Neuron (in vitro differentiated cells): ENCODE data around the gene RBPJL.

Experiments used
- H2AFZ ChIP-seq: one replicate; pipeline ENCODE4 v1.6.1; 2013; ENCODE audit warnings: low read depth, mild to moderate bottlenecking, inconsistent platforms, low read length, moderate library complexity
- H3K27me3 ChIP-seq: one replicate; pipeline ENCODE4 v1.6.1; 2013; ENCODE audit warnings: low read length; ENCODE audit not compliant: insufficient read depth
- H3K36me3 ChIP-seq: one replicate; pipeline ENCODE4 v1.6.1; 2013; ENCODE audit warnings: low read length; ENCODE audit not compliant: insufficient read depth
- H3K4me1 ChIP-seq: one replicate; pipeline ENCODE4 v1.6.1; 2013; ENCODE audit warnings: low read length; ENCODE audit not compliant: insufficient read depth
- H3K4me3 ChIP-seq: 2 replicates; pipeline ENCODE4 v1.5.1; 2013; ENCODE audit warnings: mild to moderate bottlenecking, low read length, moderate library complexity
- H3K9me3 ChIP-seq: one replicate; pipeline ENCODE4 v1.6.1; 2013; ENCODE audit warnings: low read length

The RBPJL gene

DNA sequence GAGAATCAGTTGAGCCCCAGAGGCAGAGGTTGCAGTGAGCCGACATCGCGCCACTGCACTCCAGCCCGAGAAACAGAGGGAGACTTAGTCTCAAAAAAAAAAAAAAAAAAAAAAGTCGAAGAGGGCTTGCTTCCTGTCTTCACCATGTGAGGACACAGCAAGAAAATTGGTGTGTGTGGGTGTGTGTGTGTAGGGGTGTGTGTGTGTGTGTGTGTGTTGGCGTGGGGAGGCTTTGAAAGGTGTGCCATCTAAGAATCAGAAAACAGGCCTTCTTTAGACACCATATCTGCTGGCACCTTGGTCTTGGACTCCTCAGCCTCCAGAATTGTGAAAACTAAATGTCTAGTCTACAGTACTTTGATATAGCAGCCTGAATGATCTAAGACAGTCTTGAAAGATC is 6.9 kb upstream of the RBPJL start:
- Histone ChIP-seq H3K4me3 (no peak overlapping the region), H2AFZ (no peak overlapping the region), H3K27me3 (no peaks in the 10 kb centered on the region), H3K9me3 (peaks cover 2% of the 10 kb centered on the region), H3K36me3 (no peaks in the 10 kb centered on the region), H3K4me1 (no peaks in the 10 kb centered on the region)

DNA sequence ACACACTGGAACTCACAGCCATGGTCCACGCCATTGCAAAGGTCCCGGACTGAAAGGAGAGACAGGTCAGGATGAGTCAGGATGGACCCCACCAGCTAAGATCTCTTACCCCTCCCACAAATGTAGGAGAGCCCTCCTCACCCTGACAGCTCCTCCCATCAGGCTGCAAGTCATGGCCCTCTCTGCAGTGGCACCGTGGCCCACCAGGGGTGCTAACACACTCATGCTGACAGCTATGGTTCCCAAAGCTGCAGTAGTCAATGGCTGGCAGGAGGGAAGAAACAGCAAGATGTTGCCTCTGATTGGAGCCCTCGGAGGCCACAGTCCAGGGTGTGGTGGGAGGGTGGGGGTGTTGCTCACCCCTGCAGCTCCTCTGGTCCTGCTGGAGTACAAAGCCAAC is 5.7 kb upstream of the RBPJL start:
- no peaks in the 10 kb centered on the region for H3K27me3 ChIP-seq
- no peak overlapping the region for H3K4me3 ChIP-seq
- H3K4me1 ChIP-seq, result no peaks in the 10 kb centered on the region
- no peaks in the 10 kb centered on the region for H3K9me3 ChIP-seq
- no peak overlapping the region for H2AFZ ChIP-seq
- H3K36me3 ChIP-seq, result no peaks in the 10 kb centered on the region

DNA sequence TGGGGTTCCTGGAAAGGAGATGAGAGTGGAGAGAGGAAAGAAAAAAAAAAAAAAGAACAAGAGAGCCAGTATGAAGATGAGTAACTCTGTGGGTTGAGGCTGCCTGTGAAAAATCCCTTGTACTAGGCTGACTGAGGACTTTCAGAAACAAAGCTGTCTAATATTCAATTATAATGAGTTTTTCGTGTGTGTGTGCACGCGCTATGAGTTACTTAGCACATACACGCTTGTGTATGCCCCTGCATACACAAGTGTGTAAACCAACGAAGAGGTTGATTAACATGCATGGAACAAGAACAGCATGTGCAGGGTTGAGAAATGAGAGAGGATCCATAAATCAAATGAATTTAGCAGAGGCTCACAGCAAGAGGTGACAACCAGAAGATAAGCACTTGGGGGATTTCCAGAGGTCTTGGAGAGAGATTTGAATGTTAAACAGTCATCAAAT is 4.8 kb upstream of the RBPJL start:
- Histone ChIP-seq H3K27me3 (no peaks in the 10 kb centered on the region), H3K9me3 (no peaks in the 10 kb centered on the region), H3K4me1 (no peaks in the 10 kb centered on the region), H3K36me3 (no peaks in the 10 kb centered on the region), H3K4me3 (no peak overlapping the region), H2AFZ (no peak overlapping the region)

DNA sequence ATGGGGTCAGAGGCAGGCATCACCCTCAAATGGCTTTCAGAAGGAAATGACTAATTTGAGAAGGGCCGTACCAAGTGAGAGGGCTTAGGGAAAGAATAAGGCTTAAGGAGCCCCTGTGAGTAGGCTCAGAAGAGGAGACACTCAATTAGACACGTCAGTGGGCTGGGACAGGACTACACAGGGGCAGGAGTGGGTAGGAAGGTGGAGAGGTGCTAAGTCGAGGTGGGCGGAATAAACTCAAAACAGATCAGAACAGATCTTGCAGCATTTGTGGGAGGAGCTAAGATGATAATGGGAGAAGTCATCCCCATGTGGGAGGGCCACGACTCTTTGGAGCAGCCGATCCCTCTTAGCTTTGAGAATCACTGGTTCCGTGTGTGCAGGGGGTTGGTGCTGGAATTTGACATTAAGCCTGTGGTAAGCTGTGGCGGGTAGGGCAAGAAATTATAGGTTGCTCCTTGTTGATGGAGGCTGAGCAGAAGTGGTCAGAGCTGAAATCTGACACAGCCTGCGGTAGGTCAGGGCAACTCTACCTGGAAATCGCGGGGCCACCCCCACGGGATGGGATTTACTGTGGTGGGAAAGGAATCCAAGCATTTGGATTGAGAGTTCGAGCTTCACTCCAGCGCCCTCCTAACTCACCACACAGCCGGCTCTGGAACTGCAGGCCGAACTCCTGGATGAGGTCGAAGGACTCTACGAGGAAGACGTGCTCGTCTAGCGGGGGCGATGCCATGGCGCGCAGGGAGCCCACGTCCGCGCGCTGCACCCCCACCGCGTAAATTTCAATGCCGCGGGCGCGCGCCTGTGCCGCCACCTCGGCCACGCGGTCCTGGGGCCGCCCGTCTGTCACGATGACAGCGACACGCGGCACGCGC is 2.8 kb upstream of the RBPJL start:
- no peaks in the 10 kb centered on the region for H3K4me1 ChIP-seq
- no peaks in the 10 kb centered on the region for H3K9me3 ChIP-seq
- H3K27me3 ChIP-seq, result peaks cover 13% of the 10 kb centered on the region
- no peaks in the 10 kb centered on the region for H3K36me3 ChIP-seq
- no peak overlapping the region for H3K4me3 ChIP-seq
- H2AFZ ChIP-seq, result no peak overlapping the region

DNA sequence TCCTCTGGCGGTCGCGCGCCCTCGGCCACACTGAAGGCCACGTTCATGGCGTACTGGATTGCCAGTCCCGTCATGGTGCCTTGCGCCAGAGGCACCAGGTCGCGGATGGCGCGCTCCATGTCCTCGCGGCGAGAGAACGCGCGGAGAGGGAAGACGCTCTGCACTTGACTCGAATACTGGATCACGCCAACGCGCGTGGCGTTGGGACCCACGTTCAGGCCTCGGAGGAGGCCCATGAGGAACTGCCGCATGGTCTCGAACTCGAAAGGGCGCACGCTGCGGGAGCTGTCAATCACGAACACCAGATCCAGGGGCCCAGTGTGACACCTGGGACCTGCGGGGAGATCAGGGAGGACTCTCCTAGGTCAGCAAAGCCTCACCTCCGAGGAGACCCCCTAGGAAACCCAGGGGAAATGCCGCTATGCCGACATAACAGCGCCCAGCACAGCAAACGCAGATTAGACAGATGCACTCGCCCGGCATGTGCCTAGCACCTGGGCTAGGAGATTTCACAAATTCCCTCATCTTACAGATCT is 2.1 kb upstream of the RBPJL start:
- Histone ChIP-seq H2AFZ (no peak overlapping the region), H3K36me3 (no peaks in the 10 kb centered on the region), H3K9me3 (no peaks in the 10 kb centered on the region), H3K4me3 (no peak overlapping the region), H3K27me3 (peaks cover 19% of the 10 kb centered on the region), H3K4me1 (no peaks in the 10 kb centered on the region)

DNA sequence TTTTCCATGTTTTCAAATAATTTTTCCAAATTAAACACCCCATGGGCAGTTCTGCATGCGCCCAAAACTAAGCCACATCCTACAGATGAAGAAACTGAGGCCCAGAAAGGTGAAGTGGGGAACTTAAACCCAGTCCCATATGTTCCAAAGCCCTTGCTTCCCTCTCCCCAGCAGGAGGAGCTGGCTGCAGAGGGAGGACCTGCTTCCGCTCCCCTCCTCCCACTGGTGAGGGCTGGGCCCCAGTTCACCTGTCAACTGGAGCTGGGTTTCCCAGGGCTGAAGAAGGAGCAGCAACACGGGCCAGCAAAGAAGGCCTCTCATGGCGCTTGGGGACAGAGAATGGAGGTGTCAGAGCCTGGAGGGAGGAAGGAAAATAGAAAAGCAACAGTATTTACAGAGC is 1.4 kb upstream of the RBPJL start:
- no peaks in the 10 kb centered on the region for H3K36me3 ChIP-seq
- H3K27me3 ChIP-seq, result peaks cover 22% of the 10 kb centered on the region
- no peak overlapping the region for H3K4me3 ChIP-seq
- no peaks in the 10 kb centered on the region for H3K9me3 ChIP-seq
- H3K4me1 ChIP-seq, result no peaks in the 10 kb centered on the region
- no peak overlapping the region for H2AFZ ChIP-seq

DNA sequence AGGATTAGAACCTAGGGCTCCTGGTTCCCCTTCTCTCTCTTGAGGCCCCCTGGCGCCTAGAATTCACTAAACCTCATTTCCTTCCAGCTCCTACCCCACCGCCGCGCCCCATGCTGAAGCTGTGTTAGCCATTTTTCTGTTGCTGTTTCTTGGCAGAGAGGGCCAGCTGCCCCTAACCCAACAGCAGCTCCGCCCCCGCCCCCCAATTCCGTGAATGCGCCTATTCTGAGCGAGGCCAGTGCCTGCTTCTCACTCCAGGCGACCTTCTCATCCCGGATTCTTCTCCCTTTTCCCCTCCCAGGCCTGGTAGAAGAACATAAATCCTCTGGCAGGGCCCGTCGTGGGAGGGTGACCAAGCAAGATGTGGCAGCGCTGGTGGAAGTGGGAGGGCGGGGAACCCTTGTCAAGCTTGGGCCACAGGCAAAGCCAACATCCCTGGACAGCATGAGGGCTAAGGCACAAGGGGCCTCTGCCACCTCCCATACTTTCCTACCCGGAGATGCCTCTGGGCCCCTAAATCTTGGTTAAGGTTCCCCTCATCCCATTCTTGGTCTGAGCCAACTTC is 518 bp downstream of the RBPJL start:
- no peak overlapping the region for H2AFZ ChIP-seq
- H3K4me1 ChIP-seq, result no peaks in the 10 kb centered on the region
- H3K27me3 ChIP-seq, result peaks cover 27% of the 10 kb centered on the region

DNA sequence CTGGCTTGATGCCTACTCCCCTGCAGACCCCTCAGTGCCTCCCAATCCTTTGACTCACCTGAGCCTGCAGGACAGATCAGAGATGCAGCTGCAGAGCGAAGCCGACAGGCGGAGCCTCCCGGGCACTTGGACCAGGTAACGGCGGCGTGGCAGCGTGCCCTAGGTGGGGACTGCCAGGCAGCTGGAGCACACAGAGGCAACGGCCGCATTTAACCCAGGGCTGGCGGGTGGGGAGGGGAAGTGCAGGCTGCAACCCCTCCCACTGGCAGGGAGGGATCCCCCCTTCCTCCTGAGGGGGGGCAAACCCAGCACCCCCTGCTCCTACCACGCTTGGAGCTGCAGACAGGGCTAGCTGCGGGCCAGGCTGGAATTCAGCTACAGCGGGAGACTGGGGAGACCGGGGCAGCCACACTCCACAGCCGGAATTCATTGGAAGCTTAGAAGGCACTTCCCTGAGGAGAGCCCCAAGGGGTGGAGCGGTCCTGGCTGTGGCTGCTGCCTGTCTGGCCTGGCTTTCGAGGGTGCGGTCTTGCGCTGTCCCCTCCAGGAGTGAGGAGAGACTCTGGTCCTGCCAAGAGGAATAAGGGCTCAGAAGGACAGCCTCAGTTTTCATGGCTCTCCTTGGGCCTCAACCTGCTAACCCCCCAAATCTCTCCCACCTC is 1.6 kb downstream of the RBPJL start, which contains the start of gene MATN4:
TSS of gene MATN4 (minus strand) at position 183 of the 662 bp plus-strand sequence. CDS start 2,717 bp downstream, outside the sequence.
- Histone ChIP-seq H3K27me3 (peaks cover 27% of the 10 kb centered on the region), H3K36me3 (no peaks in the 10 kb centered on the region)

More for the DNA sequence above, 518 bp downstream of the RBPJL start:
- H3K4me3 ChIP-seq, result no peak overlapping the region
- H3K36me3 ChIP-seq, result no peaks in the 10 kb centered on the region
- H3K9me3 ChIP-seq, result no peaks in the 10 kb centered on the region

DNA sequence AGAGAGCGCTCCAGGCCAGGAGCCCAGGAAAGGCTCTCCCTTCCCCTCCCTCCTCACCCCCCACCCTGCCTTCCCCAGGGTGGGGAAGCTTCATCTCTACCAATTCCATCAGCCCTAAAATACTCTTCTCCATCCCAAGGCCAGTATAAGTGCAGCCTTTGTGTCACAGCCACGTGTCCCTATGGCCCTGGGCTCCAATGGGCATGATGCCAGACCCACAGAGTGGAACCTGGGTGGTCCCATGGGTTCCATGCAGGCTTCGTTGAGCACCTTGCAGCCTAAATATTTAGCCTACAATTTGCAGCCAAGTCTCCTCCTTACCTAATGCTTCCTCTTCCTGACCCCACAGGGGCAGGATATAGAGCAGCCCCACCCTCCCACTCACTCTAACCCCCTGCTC is 2.4 kb downstream of the RBPJL start:
- Histone ChIP-seq H3K9me3 (no peaks in the 10 kb centered on the region), H3K36me3 (no peaks in the 10 kb centered on the region), H3K4me1 (no peaks in the 10 kb centered on the region), H3K27me3 (peaks cover 27% of the 10 kb centered on the region), H2AFZ (no peak overlapping the region), H3K4me3 (no peak overlapping the region)

More for the DNA sequence above, 1.6 kb downstream of the RBPJL start, which contains the start of gene MATN4:
- no peaks in the 10 kb centered on the region for H3K4me1 ChIP-seq
- no peaks in the 10 kb centered on the region for H3K9me3 ChIP-seq
- no peak within 1 kb of the TSS for H3K4me3 ChIP-seq
- no peak within 1 kb of the TSS for H2AFZ ChIP-seq

DNA sequence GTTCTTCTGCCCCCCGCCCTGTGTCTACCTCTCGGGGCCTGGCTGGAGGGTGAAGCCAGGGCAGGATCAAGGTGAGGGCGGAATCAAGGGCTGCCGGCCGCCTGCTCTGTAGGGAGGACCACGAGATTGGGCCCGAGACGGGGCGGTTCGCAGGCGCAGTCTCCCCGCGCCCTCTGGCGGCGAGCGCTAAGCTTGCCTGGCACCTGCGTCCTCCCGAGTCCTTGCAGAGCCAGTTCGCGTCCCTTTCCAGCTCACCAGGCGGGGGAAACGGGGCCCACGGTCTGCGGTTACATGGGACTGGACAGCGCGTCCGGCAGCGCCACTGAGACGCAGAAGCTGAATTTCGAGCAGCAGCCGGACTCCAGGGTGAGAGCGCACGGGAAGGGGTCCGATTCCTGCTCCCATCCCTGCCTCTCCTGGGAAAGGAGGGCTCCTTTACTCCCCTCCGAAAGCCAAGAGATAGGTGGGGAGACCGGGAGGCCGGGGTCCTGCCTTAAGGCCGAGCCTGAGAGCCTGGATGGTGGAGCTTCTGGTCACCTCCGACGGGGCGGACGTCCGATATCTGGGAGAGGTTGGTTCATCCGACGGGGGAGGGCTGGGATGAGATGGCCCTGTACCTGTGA is 5.1 kb downstream of the RBPJL start:
- Histone ChIP-seq H3K27me3 (peaks cover 27% of the 10 kb centered on the region), H3K36me3 (no peaks in the 10 kb centered on the region), H2AFZ (no peak overlapping the region), H3K4me3 (no peak overlapping the region), H3K9me3 (no peaks in the 10 kb centered on the region), H3K4me1 (no peaks in the 10 kb centered on the region)

DNA sequence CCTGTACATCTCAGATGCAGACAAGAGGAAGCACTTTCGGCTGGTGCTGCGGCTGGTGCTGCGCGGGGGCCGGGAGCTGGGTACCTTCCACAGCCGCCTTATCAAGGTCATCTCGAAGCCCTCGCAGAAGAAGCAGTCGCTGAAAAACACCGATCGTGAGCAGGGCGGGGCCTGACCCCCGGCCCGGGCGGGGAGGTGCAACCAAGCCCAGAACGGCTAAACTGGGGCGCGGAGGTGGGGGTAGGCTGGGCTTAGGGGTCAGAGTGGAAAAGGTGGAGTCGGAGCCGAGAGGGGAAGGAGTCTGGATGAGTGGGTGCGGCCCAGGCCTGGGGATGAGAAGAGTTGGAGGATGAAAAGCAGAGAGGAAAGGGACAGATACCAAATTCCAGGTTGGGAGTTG is 5.6 kb downstream of the RBPJL start:
- no peak overlapping the region for H3K4me3 ChIP-seq
- no peak overlapping the region for H2AFZ ChIP-seq
- H3K27me3 ChIP-seq, result peaks cover 30% of the 10 kb centered on the region
- H3K36me3 ChIP-seq, result no peaks in the 10 kb centered on the region
- H3K9me3 ChIP-seq, result no peaks in the 10 kb centered on the region
- H3K4me1 ChIP-seq, result no peaks in the 10 kb centered on the region

DNA sequence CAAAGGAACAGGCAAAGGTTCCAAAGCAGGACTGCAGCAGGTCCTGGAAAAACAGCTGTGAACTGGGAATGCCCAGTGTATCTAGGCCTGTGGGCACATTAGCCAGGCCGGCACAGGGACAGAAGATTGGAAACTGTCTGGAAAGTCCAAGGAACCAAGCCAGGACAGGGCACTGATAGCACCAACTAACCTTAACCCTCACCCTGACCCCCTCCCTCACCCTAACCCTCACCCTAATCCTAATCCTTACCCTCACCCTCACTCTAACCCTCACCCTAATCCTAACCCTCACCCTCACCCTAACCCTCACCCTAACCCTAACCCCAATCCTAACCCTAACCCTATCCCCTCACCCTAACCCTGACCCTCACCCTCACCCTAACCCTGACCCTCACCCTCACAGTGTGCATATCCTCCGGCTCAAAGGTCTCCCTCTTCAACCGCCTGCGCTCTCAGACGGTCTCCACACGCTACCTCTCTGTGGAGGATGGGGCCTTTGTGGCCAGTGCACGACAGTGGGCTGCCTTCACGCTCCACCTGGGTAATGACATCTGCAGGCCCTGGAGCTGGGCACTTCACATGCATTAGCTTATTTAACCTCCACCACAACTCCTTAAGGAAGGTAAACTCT is 6.5 kb downstream of the RBPJL start:
- no peaks in the 10 kb centered on the region for H3K36me3 ChIP-seq

More for the DNA sequence above, 6.5 kb downstream of the RBPJL start:
- Histone ChIP-seq H3K27me3 (peaks cover 25% of the 10 kb centered on the region), H3K4me1 (no peaks in the 10 kb centered on the region), H2AFZ (no peak overlapping the region), H3K4me3 (no peak overlapping the region), H3K9me3 (no peaks in the 10 kb centered on the region)
